Fibroblast of skin of abdomen (primary cell): Measurements from ENCODE around the gene TEX54.
"Not testable (repeated sequence)": the region's sequence is repeated elsewhere in the genome, so short reads cannot be mapped to it uniquely, and the experiment has no call there.

ENCODE experiments used
- DNase-seq: peaks from one replicate; pipeline ENCODE4 v3.0.0-alpha.2; 2013

Gene TEX54

GRCh38 chr11:62855571-62856332, 23.1 kb upstream of the TEX54 start:
- peak; percentile 98 for DNase-seq

- DNase-seq = no peak
Observed at GRCh38 chr11:62854825-62855570, 22.4 kb upstream of the TEX54 start.

- DNase-seq = no peak
Observed at GRCh38 chr11:62854013-62854824, 21.6 kb upstream of the TEX54 start.

GRCh38 chr11:62853279-62853965, 20.8 kb upstream of the TEX54 start:
- DNase-seq = no peak

GRCh38 chr11:62852523-62853188, 20.0 kb upstream of the TEX54 start:
- no peak for DNase-seq

GRCh38 chr11:62851807-62852522, 19.3 kb upstream of the TEX54 start:
- no peak for DNase-seq

- no peak for DNase-seq
Observed at GRCh38 chr11:62850911-62851806, 18.5 kb upstream of the TEX54 start.

GRCh38 chr11:62847767-62848314, 15.2 kb upstream of the TEX54 start:
- DNase-seq = no peak

GRCh38 chr11:62846177-62846576, 13.5 kb upstream of the TEX54 start:
- no peak for DNase-seq

GRCh38 chr11:62844154-62844553, 11.5 kb upstream of the TEX54 start:
- no peak for DNase-seq

GRCh38 chr11:62843466-62843865, 10.8 kb upstream of the TEX54 start:
- peak; percentile 56 for DNase-seq

- DNase-seq = not testable (repeated sequence)
Observed at GRCh38 chr11:62842891-62843290, 10.2 kb upstream of the TEX54 start.

- DNase-seq = no peak
Observed at GRCh38 chr11:62842171-62842741, 9.6 kb upstream of the TEX54 start.

GRCh38 chr11:62841361-62842170, 8.9 kb upstream of the TEX54 start:
- peak; percentile 100 for DNase-seq

- DNase-seq = peak; percentile 85
Observed at GRCh38 chr11:62840721-62841360, 8.2 kb upstream of the TEX54 start.

GRCh38 chr11:62839050-62839945, 6.7 kb upstream of the TEX54 start, which contains the start of gene WDR74:
Gene WDR74 (minus strand): TSS chr11:62839590. CDS start chr11:62839570, 20 bp downstream.
- peak; percentile 93 for DNase-seq

- no peak for DNase-seq
Observed at GRCh38 chr11:62835336-62835735, 2.7 kb upstream of the TEX54 start.
